ENCODE data around the gene CNTNAP5. TPM values are rescaled to one million over a fixed set of nuclear protein-coding genes. Genes with fewer than 3 reads are reported as not detected.

Gene CNTNAP5
- total and polyA plus RNA-seq, 9 of the 15 experiments (the other 6 are each of a cell fraction or from before 2014, with no cell fraction given), result not detected

GRCh38 chr2:124159166-124159565, 134.1 kb downstream of the CNTNAP5 start:
- intact Hi-C loops (cut with micrococcal nuclease), result no loop called here
- 0% methylated on average over 1 of the region's 1 CpG for WGBS (ENCODE audit: insufficient coverage, low coverage, missing lambda C conversion rate)
- no peaks in the 10 kb centered on the region for H3K9me1 ChIP-seq (ENCODE audit: control insufficient read depth, insufficient read depth, low read length)
- no peaks in the 10 kb centered on the region for H3K9me3 ChIP-seq (replicated peaks; ENCODE audit: control insufficient read depth, insufficient read depth, low read depth, low read length)
- H3K4me2 ChIP-seq (ENCODE audit: insufficient read depth, low read length), result no peak overlapping the region
- no peak overlapping the region for H3K4me3 ChIP-seq
- H2AFZ ChIP-seq (ENCODE audit: low read depth, low read length), result no peak overlapping the region
- no peaks in the 10 kb centered on the region for H3K79me2 ChIP-seq (ENCODE audit: control insufficient read depth, insufficient read depth, low read length)
- no peaks in the 10 kb centered on the region for H3K36me3 ChIP-seq (ENCODE audit: control insufficient read depth, insufficient read depth, low read length)
- CTCF ChIA-PET (ENCODE audit: low intra/inter-chr PET ratio), result no interaction called here
- POLR2A ChIA-PET, result no interaction called here
- no peaks in the 10 kb centered on the region for H4K20me1 ChIP-seq (replicated peaks; ENCODE audit: control insufficient read depth, insufficient read depth, low read length)
- FAIRE-seq (no peak), DNase-seq (ENCODE audit: extremely low read depth in 1 of 4, low spot score in 3 of 4) (no peak), ATAC-seq (no peak)
- H3K9ac ChIP-seq (ENCODE audit: insufficient read depth in 1 of 2, low read depth in 2 of 2, low read length in 2 of 2), result no peak overlapping the region
- no peaks in the 10 kb centered on the region for H3K27me3 ChIP-seq (ENCODE audit: control insufficient read depth in 2 of 2, insufficient read depth in 2 of 2, low read length in 2 of 2)
- H3K4me1 ChIP-seq (replicated peaks in 1 of 2; ENCODE audit: control insufficient read depth in 2 of 2, insufficient read depth in 2 of 2, low read length in 2 of 2), result no peaks in the 10 kb centered on the region
- no peak overlapping the region for H3K27ac ChIP-seq (ENCODE audit: extremely low read depth, low read depth, low read length)
- in situ Hi-C loops (cut with MboI), result no loop called here
- no TSS peak for BruUV-seq (replicated peaks)
- TF ChIP-seq ZBTB49 (CRISPR knock-in tag; IDR thresholded peaks at IDR 0.05; ENCODE audit: borderline replicate concordance) (no peak), FOS (IDR thresholded peaks at IDR 0.05; ENCODE audit: extremely low read depth, insufficient read length) (no peak), ATF2 (CRISPR knock-in tag; IDR thresholded peaks at IDR 0.05) (no peak), ZNF253 (CRISPR knock-in tag; conservative IDR thresholded peaks at IDR 0.05) (no peak), ZBTB11 (CRISPR knock-in tag; IDR thresholded peaks at IDR 0.05) (no peak), TCF15 (CRISPR knock-in tag; IDR thresholded peaks at IDR 0.05) (no peak), AFF1 (IDR thresholded peaks at IDR 0.05; ENCODE audit: low read depth in 1 of 2, partially characterized antibody in 2 of 2) (no peak)

All from K562 (cell line).